AG09309 (cell line): ENCODE measurements around the gene RELT.

ENCODE experiments used
- DNase-seq: peaks from one replicate; pipeline ENCODE4 v3.0.0-alpha.2; 2010; ENCODE audit warnings: low read depth
- H3K4me3 ChIP-seq: 2 replicates; pipeline ENCODE4 v1.5.1; 2011; ENCODE audit warnings: mild to moderate bottlenecking, low read depth, low read length, moderate library complexity; ENCODE audit not compliant: control insufficient read depth
- TF ChIP-seq, protein P1 (sequence below): IDR thresholded peaks from 2 replicates; pipeline ENCODE4 v1.5.1; 2011; ENCODE audit warnings: mild to moderate bottlenecking, low read depth, low read length, inconsistent platforms; ENCODE audit not compliant: insufficient read depth, control insufficient read depth; ENCODE audit errors: missing control alignments

Gene RELT

DNA sequence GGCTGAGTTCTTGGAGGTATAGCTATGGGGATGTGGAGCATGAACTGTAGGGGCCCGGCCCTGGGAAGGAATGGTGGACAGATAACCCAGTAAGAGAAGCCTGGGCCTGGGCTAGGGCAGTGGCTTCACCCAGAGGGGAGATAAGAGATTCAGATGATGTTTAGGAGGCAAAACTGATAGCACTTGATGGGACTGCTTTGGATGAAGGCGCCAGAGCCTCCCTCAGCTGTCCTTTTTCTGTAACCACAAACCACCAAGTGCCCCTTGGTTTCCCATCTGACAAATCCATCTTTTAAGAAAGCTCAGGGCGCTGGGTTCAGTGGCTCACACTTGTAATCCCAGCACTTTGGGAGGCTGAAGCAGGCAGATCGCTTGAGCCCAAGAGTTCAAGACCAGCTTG, 23.4 kb downstream of the RELT start:
- TF ChIP-seq, protein P1, sequence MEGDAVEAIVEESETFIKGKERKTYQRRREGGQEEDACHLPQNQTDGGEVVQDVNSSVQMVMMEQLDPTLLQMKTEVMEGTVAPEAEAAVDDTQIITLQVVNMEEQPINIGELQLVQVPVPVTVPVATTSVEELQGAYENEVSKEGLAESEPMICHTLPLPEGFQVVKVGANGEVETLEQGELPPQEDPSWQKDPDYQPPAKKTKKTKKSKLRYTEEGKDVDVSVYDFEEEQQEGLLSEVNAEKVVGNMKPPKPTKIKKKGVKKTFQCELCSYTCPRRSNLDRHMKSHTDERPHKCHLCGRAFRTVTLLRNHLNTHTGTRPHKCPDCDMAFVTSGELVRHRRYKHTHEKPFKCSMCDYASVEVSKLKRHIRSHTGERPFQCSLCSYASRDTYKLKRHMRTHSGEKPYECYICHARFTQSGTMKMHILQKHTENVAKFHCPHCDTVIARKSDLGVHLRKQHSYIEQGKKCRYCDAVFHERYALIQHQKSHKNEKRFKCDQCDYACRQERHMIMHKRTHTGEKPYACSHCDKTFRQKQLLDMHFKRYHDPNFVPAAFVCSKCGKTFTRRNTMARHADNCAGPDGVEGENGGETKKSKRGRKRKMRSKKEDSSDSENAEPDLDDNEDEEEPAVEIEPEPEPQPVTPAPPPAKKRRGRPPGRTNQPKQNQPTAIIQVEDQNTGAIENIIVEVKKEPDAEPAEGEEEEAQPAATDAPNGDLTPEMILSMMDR: no peak
- no peak overlapping the region for H3K4me3 ChIP-seq
- DNase-seq: no peak

DNA sequence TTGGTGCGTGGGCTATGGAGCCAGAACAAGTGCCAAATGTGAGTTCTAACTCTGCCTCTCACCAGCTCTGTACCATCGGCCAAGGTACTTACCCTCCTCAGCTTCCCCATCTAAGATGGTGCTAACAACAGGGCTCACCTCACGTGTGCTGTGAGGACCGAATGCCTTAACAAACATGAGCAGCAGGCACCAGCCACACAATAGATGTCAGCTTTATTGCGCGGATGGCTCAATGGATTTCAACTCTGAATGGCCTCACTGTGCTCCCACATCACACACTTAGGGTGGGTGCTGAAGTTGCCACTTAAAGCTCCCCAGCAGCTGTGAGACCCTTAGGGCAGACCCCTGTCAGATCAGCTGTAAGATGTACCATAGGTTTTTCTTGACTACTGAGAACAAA, 24.1 kb downstream of the RELT start:
- no peak for DNase-seq
- no peak overlapping the region for H3K4me3 ChIP-seq
- TF ChIP-seq, protein P1: no peak

DNA sequence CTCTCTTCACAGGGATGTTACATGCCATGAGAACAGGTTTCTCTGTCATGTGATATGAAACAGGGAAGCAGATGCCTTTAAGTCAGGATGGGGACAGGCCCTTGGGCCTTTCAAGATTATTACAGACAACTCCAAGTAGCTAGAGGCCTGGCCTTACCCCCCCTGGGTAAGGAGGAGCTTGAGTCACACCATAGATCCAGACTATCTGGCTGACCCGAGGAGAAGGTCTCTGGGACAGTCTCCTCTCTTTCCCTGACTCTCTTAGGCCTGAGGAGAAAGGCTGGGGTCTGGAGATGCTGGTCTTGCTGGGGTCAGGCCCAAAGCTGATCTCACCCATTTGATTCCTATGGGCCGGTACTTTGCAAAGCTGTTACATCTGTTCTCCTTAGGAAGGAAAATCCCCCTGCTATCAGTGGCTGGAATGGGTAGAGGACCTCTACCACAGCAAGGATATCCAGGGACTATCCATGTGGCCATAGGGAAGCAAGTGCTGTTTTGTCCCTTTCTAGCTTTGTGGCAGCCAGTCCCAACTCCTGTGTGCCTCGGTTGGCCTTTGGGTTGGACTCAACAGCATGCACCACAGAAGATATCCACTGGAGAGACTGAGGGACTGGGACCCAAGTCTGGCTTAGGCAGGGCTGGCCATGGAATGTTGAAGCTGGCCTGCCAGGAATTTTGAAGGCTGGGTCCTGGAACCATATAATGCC, 25.2 kb downstream of the RELT start:
- no peak overlapping the region for H3K4me3 ChIP-seq
- TF ChIP-seq, protein P1: no peak
- no peak for DNase-seq

DNA sequence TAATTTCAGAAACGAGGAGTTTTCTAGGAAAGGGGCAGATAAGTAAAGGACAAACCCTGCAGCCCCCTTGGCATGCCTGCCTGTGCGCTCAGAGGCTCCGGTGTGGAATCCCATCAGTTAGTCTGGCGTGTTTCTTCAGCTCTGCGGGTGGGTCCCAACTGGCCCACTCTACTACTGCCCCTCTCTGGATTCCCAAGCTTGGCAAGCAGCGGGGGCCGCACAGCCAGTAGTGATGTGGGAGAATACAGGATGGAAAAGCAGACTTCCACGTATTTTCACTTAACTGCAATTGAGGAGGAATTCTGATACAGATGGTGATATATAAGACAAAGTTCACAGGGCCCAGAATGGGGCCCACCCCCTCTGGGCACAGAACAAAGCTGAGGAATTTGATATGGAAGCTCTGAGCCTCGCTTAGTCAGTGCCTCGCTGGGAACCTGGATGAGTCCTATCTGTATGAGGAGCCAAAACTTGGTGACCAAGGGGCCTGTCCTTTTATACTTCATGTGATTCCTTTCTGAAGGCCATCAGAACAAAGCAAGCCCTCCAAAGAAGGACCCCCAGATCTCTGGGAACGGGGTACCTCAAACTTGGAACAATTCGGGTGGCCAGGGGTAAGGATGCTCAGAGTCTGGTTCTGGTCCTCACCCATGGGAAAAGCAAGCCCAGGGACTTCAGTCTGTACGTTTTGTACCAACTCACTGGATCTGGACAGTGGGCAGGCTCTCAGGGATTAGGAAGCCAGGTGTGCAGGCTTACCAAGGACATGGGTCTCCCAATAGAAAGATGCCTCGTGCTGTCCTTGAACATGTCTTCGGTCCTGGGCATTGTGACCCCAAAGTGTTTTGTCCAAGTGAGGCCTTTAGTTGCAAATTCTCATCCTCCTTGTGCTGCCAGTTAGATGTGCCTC, 26.0 kb downstream of the RELT start:
- TF ChIP-seq, protein P1: no peak
- no peak overlapping the region for H3K4me3 ChIP-seq
- no peak for DNase-seq

DNA sequence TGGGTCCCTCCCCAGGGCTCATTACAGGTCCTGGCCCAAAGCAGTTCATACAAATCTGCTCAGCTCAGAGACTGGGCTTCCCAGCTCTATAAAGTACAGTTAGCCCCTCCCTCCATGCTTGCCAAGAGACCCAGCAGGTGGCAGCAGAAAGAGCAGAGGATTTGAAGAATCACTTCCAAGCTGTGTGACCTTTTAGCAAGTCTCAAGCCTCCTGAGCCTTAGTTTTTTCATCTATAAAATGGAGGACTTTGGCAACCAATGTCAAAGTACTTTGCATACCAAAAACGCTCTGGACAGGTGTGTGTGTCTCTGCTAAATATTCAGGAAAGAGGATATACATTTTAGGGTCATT, 26.6 kb downstream of the RELT start:
- TF ChIP-seq, protein P1: peak; percentile 41
- no peak for DNase-seq
- no peak overlapping the region for H3K4me3 ChIP-seq

DNA sequence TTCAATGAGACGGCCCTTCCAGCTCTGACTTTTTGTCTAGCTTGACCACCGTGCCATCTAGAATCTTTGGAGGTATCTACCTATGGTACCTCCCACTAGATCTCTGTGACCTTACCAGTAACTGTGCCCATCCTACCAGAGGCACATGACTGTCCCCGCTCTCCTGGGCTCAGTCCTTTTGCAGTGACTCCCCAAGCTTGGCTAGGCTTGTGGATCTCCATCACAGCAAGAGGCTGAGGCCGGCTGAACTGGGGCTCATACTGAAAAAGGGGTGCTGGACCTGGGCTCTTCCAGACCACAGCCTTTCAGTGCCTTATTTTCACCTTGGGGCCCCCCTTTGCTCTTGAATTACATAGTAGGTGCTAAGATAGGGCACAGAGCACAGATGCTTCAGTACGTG, 27.3 kb downstream of the RELT start:
- TF ChIP-seq, protein P1: no peak
- no peak overlapping the region for H3K4me3 ChIP-seq
- DNase-seq: no peak
